ENCODE results near the gene PTPN18.

GRCh38 chr2:130351711-130352110, 4.1 kb upstream of the PTPN18 start:
- TF ChIP-seq CTCF (IDR thresholded peaks at IDR 0.05; ENCODE audit: insufficient read depth, low read length): no peak
- TF ChIP-seq POLR2AphosphoS5 (IDR thresholded peaks at IDR 0.05; ENCODE audit: low read depth): no peak
- TF ChIP-seq REST (IDR thresholded peaks at IDR 0.05; ENCODE audit: insufficient replicate concordance, low read depth): no peak
- no peak for TF ChIP-seq GABPA (IDR thresholded peaks at IDR 0.05; ENCODE audit: low read depth)
